Osteoblast (primary cell): Measurements from ENCODE around the gene ZNF766. TPM values are rescaled to one million over a fixed set of nuclear protein-coding genes. Genes with fewer than 3 reads are reported as not detected.

Experiments
- DNase-seq: peaks from one replicate; pipeline ENCODE4 v3.0.0; 2011; ENCODE audit warnings: low spot score, mixed read lengths; ENCODE audit not compliant: insufficient read length; ENCODE audit errors: missing footprints
- H2AFZ ChIP-seq: 2 replicates; pipeline ENCODE4 v1.6.0; 2011; ENCODE audit warnings: mild to moderate bottlenecking, low read length
- H3K27ac ChIP-seq: 2 replicates; pipeline ENCODE4 v1.5.1; 2011; ENCODE audit warnings: mild to moderate bottlenecking, low read depth, low read length, moderate library complexity
- H3K27me3 ChIP-seq: 2 replicates; pipeline ENCODE4 v1.6.0; 2012; ENCODE audit warnings: mild to moderate bottlenecking, control low read depth, inconsistent platforms, low read length, moderate library complexity; ENCODE audit not compliant: insufficient read depth
- H3K36me3 ChIP-seq: 2 replicates; pipeline ENCODE4 v1.5.1; 2011; ENCODE audit warnings: mild to moderate bottlenecking, low read length, control low read depth, moderate library complexity; ENCODE audit not compliant: insufficient read depth
- H3K4me1 ChIP-seq: 2 replicates; pipeline ENCODE4 v1.5.1; 2011; ENCODE audit warnings: mild to moderate bottlenecking, low read length, control low read depth, moderate library complexity; ENCODE audit not compliant: insufficient read depth
- H3K4me2 ChIP-seq: 2 replicates; pipeline ENCODE4 v1.6.0; 2011; ENCODE audit warnings: mild to moderate bottlenecking, low read length; ENCODE audit not compliant: insufficient read depth
- H3K4me3 ChIP-seq: fragments of 200-600 bp; sonication (generic); 3 replicates; pipeline ENCODE4 v1.5.1; 2012; ENCODE audit warnings: mild to moderate bottlenecking, low read length, inconsistent platforms; ENCODE audit not compliant: insufficient read depth
- H3K79me2 ChIP-seq: 2 replicates; pipeline ENCODE4 v1.6.0; 2012; ENCODE audit warnings: mild to moderate bottlenecking, low read length, control low read depth, inconsistent platforms; ENCODE audit not compliant: insufficient read depth
- H3K9me3 ChIP-seq: 2 replicates; pipeline ENCODE4 v1.5.1; 2011; ENCODE audit warnings: low read depth, low read length, control low read depth
- H4K20me1 ChIP-seq: 2 replicates; pipeline ENCODE4 v1.6.0; 2012; ENCODE audit warnings: mild to moderate bottlenecking, low read length, control low read depth; ENCODE audit not compliant: insufficient read depth
- CTCF ChIP-seq: IDR thresholded peaks from 2 replicates; pipeline ENCODE4 v1.5.1; 2011; ENCODE audit warnings: mild to moderate bottlenecking, low read depth, low read length, moderate library complexity; ENCODE audit errors: extremely low read depth
- total RNA-seq: library from RNA; depleted of rRNA; stranded (reverse); fragments of >200 nt; gene quantifications from 2 replicates; pipeline ENCODE4 v1.2.3, GENCODE V29; 2012

ZNF766 gene
- total RNA-seq, 1 donor, result 11.2 TPM

DNA sequence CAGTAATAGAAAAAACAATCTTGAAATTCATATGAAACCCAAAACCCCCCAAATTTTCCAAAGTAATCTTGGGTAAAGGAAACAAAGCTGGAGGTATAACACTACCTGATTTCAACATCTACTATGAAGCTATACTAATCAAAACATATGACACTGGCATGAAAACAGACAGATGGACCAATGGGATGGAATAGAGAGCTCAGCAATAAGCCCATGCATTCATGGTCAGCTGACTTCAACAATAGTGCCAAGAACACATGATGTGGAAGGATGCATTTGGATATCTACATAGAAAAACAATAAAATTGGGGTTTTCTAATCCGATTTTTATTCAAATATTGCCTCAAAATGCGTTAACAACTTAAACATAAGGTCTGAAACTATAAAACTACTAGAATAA, 32.2 kb upstream of the ZNF766 start:
- H3K27me3 ChIP-seq, result no peaks in the 10 kb centered on the region
- H3K79me2 ChIP-seq, result no peaks in the 10 kb centered on the region
- H3K9me3 ChIP-seq, result no peaks in the 10 kb centered on the region
- no peak overlapping the region for H3K4me3 ChIP-seq
- no peak overlapping the region for H3K4me2 ChIP-seq
- H2AFZ ChIP-seq, result no peak overlapping the region
- TF ChIP-seq CTCF, result no peak
- no peak for DNase-seq
- no peak overlapping the region for H3K27ac ChIP-seq
- no peaks in the 10 kb centered on the region for H4K20me1 ChIP-seq
- H3K4me1 ChIP-seq, result no peaks in the 10 kb centered on the region
- no peaks in the 10 kb centered on the region for H3K36me3 ChIP-seq

- TF ChIP-seq CTCF, result peak; percentile 93
- no peak overlapping the region for H3K4me2 ChIP-seq
- no peak for DNase-seq
These were observed 31.5 kb upstream of the ZNF766 start for GRCh38 chr19:52237771-52238400.

GRCh38 chr19:52244021-52244420, 25.4 kb upstream of the ZNF766 start:
- Histone ChIP-seq H3K4me2 (no peak overlapping the region), H2AFZ (no peak overlapping the region), H3K36me3 (no peaks in the 10 kb centered on the region), H3K4me3 (no peak overlapping the region), H3K27ac (no peak overlapping the region), H3K27me3 (no peaks in the 10 kb centered on the region), H4K20me1 (no peaks in the 10 kb centered on the region), H3K4me1 (no peaks in the 10 kb centered on the region), H3K79me2 (no peaks in the 10 kb centered on the region), H3K9me3 (no peaks in the 10 kb centered on the region)
- DNase-seq, result no peak
- TF ChIP-seq CTCF, result no peak

More at GRCh38 chr19:52237771-52238400, 31.5 kb upstream of the ZNF766 start:
- no peaks in the 10 kb centered on the region for H3K9me3 ChIP-seq
- H3K27me3 ChIP-seq, result no peaks in the 10 kb centered on the region
- H3K36me3 ChIP-seq, result no peaks in the 10 kb centered on the region
- no peak overlapping the region for H3K27ac ChIP-seq
- H3K79me2 ChIP-seq, result no peaks in the 10 kb centered on the region
- H3K4me3 ChIP-seq, result no peak overlapping the region
- H4K20me1 ChIP-seq, result no peaks in the 10 kb centered on the region
- no peak overlapping the region for H2AFZ ChIP-seq
- no peaks in the 10 kb centered on the region for H3K4me1 ChIP-seq

- no peaks in the 10 kb centered on the region for H4K20me1 ChIP-seq
- H3K27me3 ChIP-seq, result no peaks in the 10 kb centered on the region
- no peak overlapping the region for H3K4me3 ChIP-seq
- DNase-seq, result peak; percentile 65
- TF ChIP-seq CTCF, result peak; percentile 62
- no peak overlapping the region for H3K4me2 ChIP-seq
- H3K4me1 ChIP-seq, result no peaks in the 10 kb centered on the region
- H2AFZ ChIP-seq, result no peak overlapping the region
- H3K27ac ChIP-seq, result no peak overlapping the region
- no peaks in the 10 kb centered on the region for H3K9me3 ChIP-seq
- H3K79me2 ChIP-seq, result no peaks in the 10 kb centered on the region
- no peaks in the 10 kb centered on the region for H3K36me3 ChIP-seq
These were observed 21.1 kb upstream of the ZNF766 start for GRCh38 chr19:52248241-52248640.
